C4-2B (cell line): ENCODE data around the gene DSC2.

ENCODE experiments used
- ZFX ChIP-seq: fragments of 450-650 bp; IDR thresholded peaks from 2 replicates; pipeline ENCODE4 v1.6.1; 2017
- TF ChIP-seq, protein P1 (sequence below): fragments of 450-650 bp; conservative IDR thresholded peaks from 2 replicates; pipeline ENCODE4 v1.5.1; 2017; ENCODE audit warnings: mild to moderate bottlenecking

DNA sequence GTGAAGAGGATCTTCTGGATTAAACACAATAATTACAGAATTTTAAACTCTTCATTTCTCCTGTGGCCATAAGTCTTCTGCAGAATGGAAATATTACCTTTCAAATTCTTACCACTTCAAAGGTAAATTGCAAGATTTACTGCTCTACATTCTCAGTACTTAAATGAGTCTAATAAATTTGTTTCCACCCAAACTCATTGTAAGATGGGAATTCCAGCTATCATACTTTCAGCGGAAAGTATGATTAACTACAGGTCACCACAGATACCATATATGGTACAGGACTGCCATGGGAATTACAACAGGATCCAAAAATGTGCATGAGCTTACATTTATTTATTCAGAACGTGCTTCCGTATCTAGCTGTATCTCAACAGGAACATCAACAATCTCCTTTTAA is 62.8 kb downstream of the DSC2 start:
- TF ChIP-seq, protein P1, sequence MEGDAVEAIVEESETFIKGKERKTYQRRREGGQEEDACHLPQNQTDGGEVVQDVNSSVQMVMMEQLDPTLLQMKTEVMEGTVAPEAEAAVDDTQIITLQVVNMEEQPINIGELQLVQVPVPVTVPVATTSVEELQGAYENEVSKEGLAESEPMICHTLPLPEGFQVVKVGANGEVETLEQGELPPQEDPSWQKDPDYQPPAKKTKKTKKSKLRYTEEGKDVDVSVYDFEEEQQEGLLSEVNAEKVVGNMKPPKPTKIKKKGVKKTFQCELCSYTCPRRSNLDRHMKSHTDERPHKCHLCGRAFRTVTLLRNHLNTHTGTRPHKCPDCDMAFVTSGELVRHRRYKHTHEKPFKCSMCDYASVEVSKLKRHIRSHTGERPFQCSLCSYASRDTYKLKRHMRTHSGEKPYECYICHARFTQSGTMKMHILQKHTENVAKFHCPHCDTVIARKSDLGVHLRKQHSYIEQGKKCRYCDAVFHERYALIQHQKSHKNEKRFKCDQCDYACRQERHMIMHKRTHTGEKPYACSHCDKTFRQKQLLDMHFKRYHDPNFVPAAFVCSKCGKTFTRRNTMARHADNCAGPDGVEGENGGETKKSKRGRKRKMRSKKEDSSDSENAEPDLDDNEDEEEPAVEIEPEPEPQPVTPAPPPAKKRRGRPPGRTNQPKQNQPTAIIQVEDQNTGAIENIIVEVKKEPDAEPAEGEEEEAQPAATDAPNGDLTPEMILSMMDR: no peak
- TF ChIP-seq ZFX: no peak
